DLD1 (cell line): ENCODE data around the gene HDAC10.

Source experiments
- in situ Hi-C: cut with HindIII; loops from 2 replicates; pipeline ENCODE4 v1.10.0; 2017; ENCODE audit warnings: low sequenced_read_pairs

Gene HDAC10

DNA sequence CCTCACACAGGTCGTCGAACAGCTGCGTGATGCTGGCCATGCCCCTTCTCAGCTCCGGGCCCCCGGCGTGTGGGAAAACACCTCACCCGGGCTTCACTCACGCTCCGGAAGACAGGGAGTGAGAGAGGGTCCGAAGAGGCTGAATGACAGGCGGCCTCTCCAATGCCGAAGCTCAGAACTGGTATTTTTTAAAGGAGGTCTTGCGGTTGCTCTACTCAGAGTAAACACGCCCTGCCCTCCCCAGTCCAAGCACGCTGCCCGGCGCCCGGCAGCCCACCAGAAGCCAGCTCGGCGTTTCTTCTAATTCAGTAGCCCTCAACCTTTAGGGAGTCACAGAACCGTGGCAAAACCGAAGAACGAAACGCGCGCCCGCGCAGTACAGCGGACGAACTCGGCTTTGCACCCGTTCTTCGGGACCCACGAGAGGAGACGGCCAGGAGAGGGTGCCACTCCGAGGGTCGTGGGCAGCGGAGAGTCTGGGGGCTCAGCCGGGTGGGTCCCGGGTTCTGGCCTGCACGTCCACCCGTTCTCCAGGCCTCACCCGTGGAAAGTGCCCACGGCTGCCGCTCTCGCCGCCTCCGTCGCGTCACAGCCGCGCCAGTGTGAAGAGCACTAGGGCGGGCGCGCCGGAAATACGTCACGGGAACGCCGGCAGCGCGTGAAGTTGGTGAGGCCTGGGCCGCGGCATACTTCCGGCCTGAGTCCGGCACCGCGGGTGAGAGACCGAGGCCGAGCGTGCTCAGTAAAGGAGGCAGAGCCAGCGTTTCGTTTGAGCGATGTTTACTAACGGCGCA lies 6.4 kb downstream of the HDAC10 start, which contains the start of gene TUBGCP6:
TUBGCP6 (minus strand) TSS at position 604 of the 794 bp plus-strand sequence; CDS start at position 40, 564 bp downstream.
- in situ Hi-C loops = no loop called here

DNA sequence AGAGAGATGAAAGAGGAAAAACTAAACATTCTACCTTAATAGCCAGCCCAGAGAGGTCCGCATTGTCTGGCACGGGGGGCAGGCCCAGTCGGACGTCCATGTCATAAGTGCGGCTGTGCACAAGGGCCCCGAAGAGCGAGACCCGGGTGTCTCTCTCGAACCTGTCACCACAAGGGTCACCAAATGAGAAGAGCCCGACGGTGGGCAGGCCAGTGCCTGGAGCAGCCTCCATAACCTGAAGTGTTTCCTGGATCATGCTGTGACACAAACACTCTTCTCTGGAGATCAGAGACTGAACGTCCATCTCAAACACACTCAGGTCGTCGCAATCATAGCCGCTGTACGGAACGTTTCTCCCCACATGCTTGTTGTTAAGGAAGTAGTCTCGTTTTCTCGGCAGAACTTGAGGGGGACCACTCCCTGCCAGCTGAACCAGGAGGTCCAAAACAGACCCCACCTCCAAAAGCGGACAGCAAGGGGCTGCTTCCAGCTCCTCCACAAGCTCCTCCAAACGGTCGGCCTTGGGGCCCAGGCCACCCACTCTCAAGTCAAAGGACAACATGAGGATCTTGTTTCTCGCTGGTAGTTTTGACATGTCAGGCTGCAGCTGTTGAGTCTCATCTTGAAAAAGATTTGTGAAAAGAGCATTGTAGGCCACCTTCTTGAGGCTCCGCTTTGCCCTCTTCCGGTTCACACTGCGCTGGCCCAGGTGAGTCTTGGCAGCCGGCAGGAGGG lies 7.2 kb downstream of the HDAC10 start:
- in situ Hi-C loops = no loop called here

GRCh38 chr22:50242406-50242949 lies 8.6 kb downstream of the HDAC10 start:
- in situ Hi-C loops = no loop called here

DNA sequence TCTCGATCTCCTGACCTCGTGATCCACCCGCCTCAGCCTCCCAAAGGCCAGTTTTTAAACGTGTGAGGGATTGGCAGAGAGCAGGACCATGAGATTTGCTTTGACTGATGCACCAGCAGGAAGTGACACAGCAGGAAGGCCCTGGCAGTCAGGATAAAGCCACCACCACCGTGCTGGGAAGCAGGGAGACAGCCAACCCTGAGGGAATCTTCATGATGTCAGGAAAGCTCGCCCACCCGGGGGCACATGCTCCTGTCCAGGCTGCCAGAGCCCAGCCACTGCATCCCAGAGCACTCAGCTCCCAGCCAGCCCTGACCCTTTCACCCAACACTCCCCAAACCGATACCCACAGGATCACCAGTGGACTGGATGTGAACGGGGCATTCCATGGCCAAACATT lies 12.3 kb downstream of the HDAC10 start:
- in situ Hi-C loops = no loop called here

GRCh38 chr22:50236731-50237409 lies 14.2 kb downstream of the HDAC10 start:
- in situ Hi-C loops = no loop called here

DNA sequence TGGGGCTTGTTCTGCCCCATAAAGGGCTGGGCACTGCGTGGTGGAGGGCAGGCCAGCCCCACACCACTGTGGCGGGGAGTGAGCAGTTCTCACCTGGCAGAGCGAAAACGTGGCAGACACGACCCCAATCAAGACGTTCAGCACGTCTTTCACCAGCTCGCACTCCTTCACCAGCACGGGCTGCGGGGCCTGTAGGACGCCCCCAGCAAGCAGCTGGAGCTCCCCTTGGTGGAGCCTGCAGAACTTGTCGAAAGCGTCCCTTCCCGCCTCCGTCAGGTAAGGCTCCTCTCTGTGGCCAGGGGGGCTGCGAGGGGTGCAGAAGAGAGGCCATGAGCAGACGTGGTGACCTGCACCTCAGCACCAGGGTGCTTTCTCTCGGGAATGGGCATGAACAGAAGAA lies 17.8 kb downstream of the HDAC10 start:
- in situ Hi-C loops = no loop called here

GRCh38 chr22:50232481-50233151 lies 18.4 kb downstream of the HDAC10 start:
- in situ Hi-C loops = no loop called here

DNA sequence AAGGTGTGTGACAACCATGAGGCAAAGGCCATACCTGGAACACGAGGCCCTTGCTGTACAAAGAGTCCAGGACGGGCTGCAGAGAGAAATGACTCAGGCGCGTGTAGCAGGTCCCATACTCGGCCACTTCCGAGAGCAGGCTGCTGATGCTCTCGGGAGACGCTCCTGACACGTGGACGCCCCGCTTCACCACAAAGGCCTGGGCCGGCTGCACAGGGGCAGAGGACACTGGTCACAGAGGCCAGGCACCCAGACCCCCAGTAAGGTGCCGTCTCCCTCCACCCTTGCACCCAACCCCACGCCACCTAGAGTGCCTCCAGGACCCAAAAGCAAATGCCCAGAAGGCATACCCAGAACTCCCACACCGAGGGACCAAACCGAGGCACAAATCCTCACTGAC lies 21.7 kb downstream of the HDAC10 start:
- in situ Hi-C loops = no loop called here

DNA sequence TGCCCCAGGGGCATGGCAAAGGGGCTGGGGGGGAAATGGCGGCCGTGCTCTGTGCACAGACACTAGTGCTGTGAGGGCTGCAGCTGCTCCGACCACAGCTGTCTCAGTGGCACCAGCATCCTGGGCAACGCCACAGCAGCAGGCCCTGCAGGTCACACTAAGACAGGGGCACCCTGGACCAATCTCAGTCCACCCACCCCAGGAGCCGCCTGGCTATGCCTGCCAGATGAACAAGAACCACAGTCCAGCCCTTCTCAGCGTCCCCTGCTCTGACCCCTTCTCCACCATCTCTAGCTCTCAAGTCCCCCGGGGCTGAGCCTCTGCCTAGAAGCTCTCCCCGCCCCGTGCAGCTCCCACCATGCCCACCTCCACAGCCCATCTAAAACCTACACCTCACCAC lies 22.7 kb downstream of the HDAC10 start:
- in situ Hi-C loops = no loop called here

DNA sequence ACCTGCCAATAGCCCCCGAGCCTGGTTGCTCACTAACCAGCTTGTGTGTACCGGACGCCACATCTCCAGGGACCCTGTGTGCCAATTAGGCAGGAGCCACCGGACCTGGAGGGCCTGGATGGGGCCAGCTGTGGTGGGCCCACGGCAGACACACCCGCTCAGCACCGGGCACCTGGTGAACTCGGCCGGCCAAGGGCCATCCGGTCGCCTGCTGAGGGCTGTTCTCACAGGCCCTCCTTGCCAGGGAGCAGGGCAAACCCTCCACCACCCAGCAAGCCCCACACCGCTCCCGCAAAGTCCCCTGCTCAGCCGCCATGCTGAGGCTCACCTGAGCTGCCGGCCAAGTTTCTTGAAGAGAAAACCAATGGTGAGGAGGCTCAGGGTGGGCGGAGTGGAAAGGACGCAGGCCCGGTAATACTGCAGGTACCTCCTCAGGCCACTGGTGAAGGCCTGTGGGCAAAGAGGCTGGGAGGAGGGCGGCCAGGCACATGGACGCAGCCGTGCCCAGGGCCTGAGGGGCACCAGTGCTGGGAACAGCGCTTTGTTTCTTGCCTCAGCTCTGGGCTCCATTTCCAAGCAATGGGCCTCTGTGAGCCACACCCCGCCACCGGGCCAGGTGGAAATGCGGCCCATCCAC lies 23.4 kb downstream of the HDAC10 start:
- in situ Hi-C loops = no loop called here

DNA sequence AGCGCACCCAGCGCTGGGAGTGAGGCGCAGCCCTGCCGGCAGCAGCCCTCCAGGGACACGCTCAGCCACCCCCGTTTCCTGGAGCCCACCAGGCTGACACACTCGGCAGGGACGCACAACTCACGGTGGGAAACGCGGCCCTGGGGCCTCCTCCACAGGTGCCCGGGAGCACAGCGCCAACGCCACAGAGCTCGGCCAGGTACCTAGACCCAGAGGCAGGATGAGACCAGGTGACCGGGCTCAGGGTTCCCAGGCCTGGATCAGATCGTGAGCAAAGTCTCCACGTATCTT lies 24.2 kb downstream of the HDAC10 start:
- in situ Hi-C loops = no loop called here

DNA sequence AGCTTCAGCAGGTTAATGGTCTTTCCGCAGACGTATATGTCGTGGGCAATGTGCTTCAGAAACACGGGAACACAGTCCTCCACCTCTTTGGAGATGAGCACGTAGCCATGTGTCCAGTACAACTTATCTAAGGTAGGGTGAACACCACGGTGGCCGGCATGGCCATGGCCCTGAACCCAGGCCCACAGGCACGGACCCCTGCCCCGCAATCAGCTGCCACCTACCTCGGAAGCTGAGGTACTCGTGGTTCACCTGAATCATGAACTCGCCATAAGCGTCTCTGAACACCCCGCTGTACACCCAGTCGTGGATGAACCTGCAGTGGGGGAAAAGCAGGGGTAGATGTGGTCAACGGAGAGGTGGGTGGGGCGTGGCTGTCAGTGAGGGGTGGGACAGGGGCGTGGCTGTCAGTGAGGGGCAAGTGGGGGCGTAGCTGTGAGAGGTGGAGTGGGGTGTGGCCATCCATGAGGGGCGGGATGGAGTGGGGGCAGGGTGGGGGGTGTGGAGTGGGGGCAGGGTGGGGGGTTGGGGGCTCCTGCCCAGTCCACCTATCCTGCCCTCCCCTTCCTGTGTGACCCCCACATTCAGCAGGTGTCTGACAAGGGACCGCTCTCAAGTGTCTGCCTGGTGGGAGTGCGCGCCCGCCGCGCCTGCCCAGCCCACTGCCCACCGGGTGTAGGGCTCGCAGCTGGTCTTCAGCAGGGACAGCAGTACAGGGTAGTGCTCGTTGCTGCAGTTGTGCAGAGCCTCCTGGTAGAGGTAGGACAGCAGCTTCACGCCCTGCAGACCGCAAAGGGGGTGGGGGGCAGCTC lies 24.8 kb downstream of the HDAC10 start:
- in situ Hi-C loops = no loop called here

GRCh38 chr22:50225200-50225969 lies 25.7 kb downstream of the HDAC10 start:
- in situ Hi-C loops = no loop called here

DNA sequence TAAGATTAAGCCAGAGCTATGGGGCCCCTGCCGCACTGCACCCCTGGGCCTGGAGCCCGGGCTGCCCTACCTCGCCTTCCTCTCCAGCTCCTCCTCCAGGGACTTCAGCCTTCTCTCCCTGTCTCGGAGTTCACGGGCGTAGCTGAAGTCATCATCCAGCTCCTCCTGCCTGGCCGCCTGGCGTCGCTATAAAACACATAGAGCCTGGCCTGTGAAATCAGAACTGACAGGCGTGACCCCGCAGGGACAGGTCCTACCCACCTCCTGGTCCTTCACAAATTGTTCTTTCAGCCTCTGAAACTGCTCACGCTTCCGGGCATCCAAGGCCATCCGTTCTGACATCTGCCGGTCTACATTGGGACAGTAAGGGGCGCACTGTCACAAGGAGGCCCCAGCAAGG lies 27.0 kb downstream of the HDAC10 start:
- in situ Hi-C loops = no loop called here

- in situ Hi-C loops = no loop called here
Measured at GRCh38 chr22:50222508-50222907, 28.6 kb downstream of the HDAC10 start.

- in situ Hi-C loops = no loop called here
Measured at GRCh38 chr22:50221410-50222300, 29.4 kb downstream of the HDAC10 start.

- in situ Hi-C loops = no loop called here
Measured at GRCh38 chr22:50220603-50221409, 30.3 kb downstream of the HDAC10 start.
